IPS-18c (cell line): ENCODE data around the gene ZFR.
"Not testable (repeated sequence)": the region's sequence is repeated elsewhere in the genome, so short reads cannot be mapped to it uniquely, and the experiment has no call there.

ENCODE experiments used
- H3K4me3 ChIP-seq: 2 replicates; pipeline ENCODE4 v1.7.0; 2013; ENCODE audit warnings: low read depth, mild to moderate bottlenecking, low read length, moderate library complexity; ENCODE audit not compliant: insufficient read depth
- H3K9me3 ChIP-seq: one replicate; pipeline ENCODE4 v1.6.1; 2013; ENCODE audit warnings: mild to moderate bottlenecking, low read length, moderate library complexity; ENCODE audit not compliant: control insufficient read depth, insufficient read depth

The ZFR gene

GRCh38 chr5:32388432-32389129 is 56.0 kb downstream of the ZFR start:
- H3K9me3 ChIP-seq, result no peaks in the 10 kb centered on the region
- no peak overlapping the region for H3K4me3 ChIP-seq

GRCh38 chr5:32387841-32388240 is 56.7 kb downstream of the ZFR start:
- Histone ChIP-seq H3K9me3 (no peaks in the 10 kb centered on the region), H3K4me3 (no peak overlapping the region)

DNA sequence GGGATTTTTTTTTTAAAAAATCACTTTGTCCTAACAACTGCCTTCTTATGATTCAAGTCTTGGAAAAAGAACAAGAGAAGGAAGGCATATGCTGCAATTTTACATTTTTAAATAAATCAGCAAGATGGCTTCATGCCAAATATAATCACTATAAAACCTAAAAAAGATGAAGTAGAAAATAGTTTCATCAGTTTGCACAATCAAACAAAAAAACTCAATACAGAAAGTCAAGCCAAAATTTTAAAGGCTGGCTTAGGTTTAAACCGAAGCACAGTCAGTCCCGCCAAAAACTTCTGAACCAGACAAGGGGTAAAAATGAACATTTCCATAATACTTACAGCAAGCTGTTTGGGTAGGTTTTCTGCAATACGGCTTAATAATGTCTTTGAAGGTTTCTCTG is 57.3 kb downstream of the ZFR start:
- H3K4me3 ChIP-seq, result no peak overlapping the region
- no peaks in the 10 kb centered on the region for H3K9me3 ChIP-seq

GRCh38 chr5:32384621-32385020 is 59.9 kb downstream of the ZFR start:
- Histone ChIP-seq H3K9me3 (no peaks in the 10 kb centered on the region), H3K4me3 (no peak overlapping the region)

GRCh38 chr5:32383586-32383985 is 61.0 kb downstream of the ZFR start:
- Histone ChIP-seq H3K9me3 (no peaks in the 10 kb centered on the region), H3K4me3 (no peak overlapping the region)

GRCh38 chr5:32383065-32383464 is 61.5 kb downstream of the ZFR start:
- H3K4me3 ChIP-seq, result no peak overlapping the region
- H3K9me3 ChIP-seq, result no peaks in the 10 kb centered on the region

DNA sequence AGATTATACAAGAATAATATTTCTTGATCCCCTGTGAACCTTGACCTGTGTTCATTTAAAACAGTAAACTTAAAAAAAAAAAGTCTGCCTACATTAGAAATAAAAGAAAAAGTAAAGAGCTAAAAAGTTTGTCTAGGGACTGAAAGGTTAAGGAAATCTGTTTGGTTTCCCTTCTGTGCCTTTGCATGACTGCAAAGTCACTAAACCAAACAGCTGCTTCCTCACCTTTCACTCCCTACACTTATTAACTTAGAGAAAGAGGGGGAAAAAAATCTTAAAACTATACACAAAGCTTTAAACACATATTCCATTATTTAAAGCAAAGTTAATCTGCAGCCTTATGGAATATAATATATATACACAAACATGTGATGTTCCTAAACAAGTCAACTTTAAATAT is 65.1 kb downstream of the ZFR start:
- Histone ChIP-seq H3K9me3 (no peaks in the 10 kb centered on the region), H3K4me3 (no peak overlapping the region)

GRCh38 chr5:32378966-32379365 is 65.6 kb downstream of the ZFR start:
- Histone ChIP-seq H3K4me3 (no peak overlapping the region), H3K9me3 (no peaks in the 10 kb centered on the region)

GRCh38 chr5:32369542-32370155 is 74.9 kb downstream of the ZFR start:
- no peaks in the 10 kb centered on the region for H3K9me3 ChIP-seq

GRCh38 chr5:32369032-32369431 is 75.5 kb downstream of the ZFR start:
- Histone ChIP-seq H3K9me3 (no peaks in the 10 kb centered on the region), H3K4me3 (no peak overlapping the region)

More at GRCh38 chr5:32369542-32370155, 74.9 kb downstream of the ZFR start:
- H3K4me3 ChIP-seq, result no peak overlapping the region

GRCh38 chr5:32367271-32367670 is 77.3 kb downstream of the ZFR start:
- H3K9me3 ChIP-seq, H3K4me3 ChIP-seq: not testable (repeated sequence)

DNA sequence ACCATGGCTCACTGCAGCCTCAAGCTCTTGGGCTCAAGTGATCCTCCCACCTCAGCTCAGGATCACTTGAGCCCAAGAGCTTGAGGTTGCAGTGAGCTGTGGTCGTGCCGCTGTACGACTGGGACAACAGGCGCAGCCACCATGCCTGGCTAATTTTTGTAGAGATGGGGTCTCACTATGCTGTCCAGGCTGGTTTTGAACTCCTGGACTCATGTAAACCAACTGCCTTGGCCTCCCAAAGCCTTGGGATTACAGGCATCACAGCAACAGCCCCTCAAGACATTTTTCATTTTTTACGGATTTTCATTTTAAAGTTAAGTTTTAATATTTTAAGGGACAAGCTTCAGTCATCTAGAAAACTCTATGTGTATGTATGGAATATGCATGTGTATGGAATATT is 78.9 kb downstream of the ZFR start:
- H3K9me3 ChIP-seq, result no peaks in the 10 kb centered on the region

GRCh38 chr5:32363030-32363429 is 81.5 kb downstream of the ZFR start:
- no peak overlapping the region for H3K4me3 ChIP-seq
- no peaks in the 10 kb centered on the region for H3K9me3 ChIP-seq

More for the DNA sequence above, 78.9 kb downstream of the ZFR start:
- H3K4me3 ChIP-seq, result no peak overlapping the region

GRCh38 chr5:32362527-32362926 is 82.0 kb downstream of the ZFR start:
- no peaks in the 10 kb centered on the region for H3K9me3 ChIP-seq

DNA sequence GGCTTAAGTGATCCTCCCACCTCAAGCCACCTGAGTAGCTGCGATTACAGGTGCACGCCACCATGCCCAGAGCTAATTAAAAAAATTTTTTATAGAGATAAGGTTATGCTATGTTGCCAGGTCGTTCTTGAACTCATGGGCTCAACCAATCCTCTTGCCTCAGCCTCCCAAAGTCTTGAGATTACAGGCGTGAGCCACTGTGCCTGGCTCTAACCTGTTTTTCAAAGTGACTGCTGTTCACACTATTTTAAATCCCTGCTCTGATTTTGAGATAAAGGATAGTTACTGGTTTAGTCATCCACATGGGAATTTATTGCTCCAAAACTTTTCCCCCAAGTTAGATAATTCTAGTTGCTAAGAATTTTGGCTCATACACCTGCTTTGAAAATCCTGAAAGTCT is 83.6 kb downstream of the ZFR start:
- Histone ChIP-seq H3K9me3 (no peaks in the 10 kb centered on the region), H3K4me3 (no peak overlapping the region)

More at GRCh38 chr5:32362527-32362926, 82.0 kb downstream of the ZFR start:
- H3K4me3 ChIP-seq, result no peak overlapping the region

GRCh38 chr5:32358611-32359010 is 85.9 kb downstream of the ZFR start:
- H3K9me3 ChIP-seq, result no peaks in the 10 kb centered on the region

DNA sequence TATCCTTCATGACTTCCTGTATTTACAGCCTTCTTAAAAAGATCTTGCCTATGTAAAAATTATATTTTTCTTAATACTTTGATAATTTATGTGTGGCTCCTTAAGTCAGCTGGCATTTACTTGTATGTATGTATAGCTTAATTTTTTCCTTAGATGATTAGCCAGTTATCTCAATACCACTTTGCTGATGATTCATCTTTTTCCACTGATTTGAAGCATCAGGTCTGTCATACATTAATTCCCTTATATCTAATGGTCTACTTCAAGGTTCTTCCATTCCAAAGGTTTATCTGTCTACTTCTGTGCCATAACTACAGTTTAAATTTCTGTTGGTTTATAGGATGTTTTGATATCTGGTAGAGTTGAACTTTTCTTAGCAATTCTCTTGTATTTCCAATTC is 86.9 kb downstream of the ZFR start:
- H3K9me3 ChIP-seq, result no peaks in the 10 kb centered on the region
- no peak overlapping the region for H3K4me3 ChIP-seq

More at GRCh38 chr5:32358611-32359010, 85.9 kb downstream of the ZFR start:
- no peak overlapping the region for H3K4me3 ChIP-seq

DNA sequence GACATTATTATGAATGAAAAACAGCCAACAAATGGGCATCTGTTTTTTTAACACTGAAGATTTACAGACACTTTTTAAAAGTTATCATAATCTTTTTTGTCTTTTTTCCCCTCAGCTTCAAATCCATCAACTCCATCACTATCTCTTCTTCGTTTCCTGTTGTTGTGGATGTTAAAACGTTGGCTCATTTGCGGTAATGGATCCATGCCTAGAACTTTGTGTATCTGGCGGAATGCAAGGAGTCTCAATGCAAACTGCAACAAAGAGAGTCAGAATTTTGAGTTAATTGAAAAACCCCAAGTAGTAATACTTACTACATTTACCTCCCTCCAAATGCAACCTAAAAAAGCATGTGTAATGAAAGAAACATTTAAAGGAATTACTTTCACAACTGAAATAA is 88.9 kb downstream of the ZFR start:
- H3K4me3 ChIP-seq, result no peak overlapping the region
- H3K9me3 ChIP-seq, result no peaks in the 10 kb centered on the region

DNA sequence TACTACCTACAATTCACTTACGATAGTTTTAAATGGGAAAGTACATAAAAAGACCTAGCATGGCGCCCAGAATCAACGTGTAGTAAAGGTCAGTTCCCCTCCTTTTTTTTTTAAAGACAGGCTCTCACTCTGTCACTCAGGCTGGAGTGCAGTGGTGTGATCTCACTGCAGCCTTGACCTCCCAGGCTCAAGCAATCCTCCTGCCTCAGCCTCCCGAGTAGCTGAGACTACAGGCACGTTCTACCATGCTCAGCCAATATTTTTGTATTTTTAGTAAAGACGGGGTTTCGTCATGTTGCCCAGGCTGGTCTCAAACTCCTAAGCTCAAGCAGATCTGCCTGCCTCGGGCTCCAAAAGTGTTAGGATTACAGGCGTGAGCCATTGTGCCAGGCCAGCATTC is 91.1 kb downstream of the ZFR start:
- Histone ChIP-seq H3K4me3 (no peak overlapping the region), H3K9me3 (peaks cover 2% of the 10 kb centered on the region)
